LNCaP clone FGC (cell line): ENCODE measurements around the gene PLCB1.

Experiments used
- DNase-seq: peaks from one replicate; pipeline ENCODE4 v3.0.0-alpha.2; 2011; ENCODE audit warnings: low read depth
- H3K4me3 ChIP-seq: 2 replicates; pipeline ENCODE4 v1.5.1; 2011; ENCODE audit warnings: mild to moderate bottlenecking, low read depth, low read length, control low read depth
- TF ChIP-seq, protein P1 (sequence below): IDR thresholded peaks from 2 replicates; pipeline ENCODE4 v1.5.1; 2012; ENCODE audit warnings: mild to moderate bottlenecking; ENCODE audit not compliant: control insufficient read depth, insufficient read depth; ENCODE audit errors: extremely low read depth

PLCB1 gene

DNA sequence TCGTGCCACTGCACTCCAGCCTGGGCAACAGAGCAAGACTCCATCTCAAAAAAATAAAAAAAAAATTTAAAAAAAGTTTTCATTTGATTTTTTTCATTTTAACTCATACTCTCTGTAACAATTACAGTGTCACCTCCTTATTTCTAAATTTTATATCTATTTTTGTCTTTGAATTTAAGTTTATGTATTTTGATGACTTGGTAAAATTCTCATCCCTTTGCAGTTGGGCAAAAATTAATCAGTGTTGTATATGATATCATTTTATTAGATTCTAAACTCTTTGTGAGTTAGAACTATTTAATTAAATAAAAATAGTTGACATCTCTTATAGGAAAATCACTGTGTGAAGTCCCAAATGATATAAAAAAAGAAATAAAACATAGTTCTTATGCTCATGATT lies 270.7 kb downstream of the PLCB1 start:
- TF ChIP-seq, protein P1, sequence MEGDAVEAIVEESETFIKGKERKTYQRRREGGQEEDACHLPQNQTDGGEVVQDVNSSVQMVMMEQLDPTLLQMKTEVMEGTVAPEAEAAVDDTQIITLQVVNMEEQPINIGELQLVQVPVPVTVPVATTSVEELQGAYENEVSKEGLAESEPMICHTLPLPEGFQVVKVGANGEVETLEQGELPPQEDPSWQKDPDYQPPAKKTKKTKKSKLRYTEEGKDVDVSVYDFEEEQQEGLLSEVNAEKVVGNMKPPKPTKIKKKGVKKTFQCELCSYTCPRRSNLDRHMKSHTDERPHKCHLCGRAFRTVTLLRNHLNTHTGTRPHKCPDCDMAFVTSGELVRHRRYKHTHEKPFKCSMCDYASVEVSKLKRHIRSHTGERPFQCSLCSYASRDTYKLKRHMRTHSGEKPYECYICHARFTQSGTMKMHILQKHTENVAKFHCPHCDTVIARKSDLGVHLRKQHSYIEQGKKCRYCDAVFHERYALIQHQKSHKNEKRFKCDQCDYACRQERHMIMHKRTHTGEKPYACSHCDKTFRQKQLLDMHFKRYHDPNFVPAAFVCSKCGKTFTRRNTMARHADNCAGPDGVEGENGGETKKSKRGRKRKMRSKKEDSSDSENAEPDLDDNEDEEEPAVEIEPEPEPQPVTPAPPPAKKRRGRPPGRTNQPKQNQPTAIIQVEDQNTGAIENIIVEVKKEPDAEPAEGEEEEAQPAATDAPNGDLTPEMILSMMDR: no peak

DNA sequence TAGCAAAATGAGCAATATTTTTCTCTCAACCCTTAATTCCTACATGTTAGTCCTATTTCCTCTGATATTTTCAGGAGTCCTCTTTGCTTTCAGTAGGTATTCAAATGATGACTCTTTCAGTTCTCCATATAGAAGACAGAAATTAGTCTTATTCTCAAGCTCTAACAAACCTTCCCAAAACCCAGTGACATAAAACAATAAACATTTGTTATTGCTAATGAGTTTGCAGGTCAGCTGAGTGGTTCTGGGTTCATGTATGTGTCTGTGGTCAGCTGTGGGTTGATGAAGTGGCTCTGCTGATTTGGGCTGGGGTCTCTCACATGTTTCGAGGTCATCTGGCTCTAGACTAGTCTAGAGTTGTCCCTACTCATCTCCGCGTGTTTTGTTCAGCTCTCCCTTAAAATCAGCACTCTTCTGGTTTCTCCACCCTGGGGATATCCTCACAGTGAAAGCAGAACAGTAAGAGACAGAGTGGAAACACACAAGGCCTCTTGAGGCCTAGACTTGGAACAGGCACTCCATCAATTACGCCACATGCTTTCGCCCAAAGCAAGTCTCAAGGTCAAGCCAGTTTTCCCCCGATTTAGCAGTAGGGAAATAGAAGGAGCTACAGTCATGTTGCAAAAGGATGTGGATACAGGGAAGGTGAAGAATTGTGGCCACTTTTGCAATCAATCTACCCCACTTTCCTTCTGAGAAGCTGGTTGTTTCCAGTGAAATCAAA lies 273.0 kb downstream of the PLCB1 start:
- TF ChIP-seq, protein P1: no peak
- DNase-seq: no peak

More for the DNA sequence above, 270.7 kb downstream of the PLCB1 start:
- no peak for DNase-seq
- H3K4me3 ChIP-seq: no peak overlapping the region

DNA sequence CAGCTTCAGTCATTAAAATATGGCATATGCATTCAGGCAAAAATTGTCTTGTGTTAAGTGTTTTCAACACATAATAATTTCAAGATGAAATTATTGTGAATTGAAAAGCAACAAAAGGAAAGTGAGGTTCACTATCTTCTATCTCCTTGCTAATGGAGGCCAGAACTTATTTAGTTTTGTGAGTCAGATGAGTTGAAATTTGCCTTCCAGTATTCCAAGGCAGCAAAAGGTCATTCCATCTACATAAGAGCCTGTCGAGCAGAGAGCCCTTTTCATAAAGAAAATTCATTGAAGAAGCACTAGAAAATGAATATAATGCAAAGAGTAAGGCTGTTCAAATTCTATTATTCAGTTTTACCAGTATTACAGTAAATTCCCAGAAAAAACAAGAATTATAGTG lies 274.3 kb downstream of the PLCB1 start:
- TF ChIP-seq, protein P1: no peak
- no peak for DNase-seq
- H3K4me3 ChIP-seq: no peak overlapping the region

More for the DNA sequence above, 273.0 kb downstream of the PLCB1 start:
- H3K4me3 ChIP-seq: no peak overlapping the region

DNA sequence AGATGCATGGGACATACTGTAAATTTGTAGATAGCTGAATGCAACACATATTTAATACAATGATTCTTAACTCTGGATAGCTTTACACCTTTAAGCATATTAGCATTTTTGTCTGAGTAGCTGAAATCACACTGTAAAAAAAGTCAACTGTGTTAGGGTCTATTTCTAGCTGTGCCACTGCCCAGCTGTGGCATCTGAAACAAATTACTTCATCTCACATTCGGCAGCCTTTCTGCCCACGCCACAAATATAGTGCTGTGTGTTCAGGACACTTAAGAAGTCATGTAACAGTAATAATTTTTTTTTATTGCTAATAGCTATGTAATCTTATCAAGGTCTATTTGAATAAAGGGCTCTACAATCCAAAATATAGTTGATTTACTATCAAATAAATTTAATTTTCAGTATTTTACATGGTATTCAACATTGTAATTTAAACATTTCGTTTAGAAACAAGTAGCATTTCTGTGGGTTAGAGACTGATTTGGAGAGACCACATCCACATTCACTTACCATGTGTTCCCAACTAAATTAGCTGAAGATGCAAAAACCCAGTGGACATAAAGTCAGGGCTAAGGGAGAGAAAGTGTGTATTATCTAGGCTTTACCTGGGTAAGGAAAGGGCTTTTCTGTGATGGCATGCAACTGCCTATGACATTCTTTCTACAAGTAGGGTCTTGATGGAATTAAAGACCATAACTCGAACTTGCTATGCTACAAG lies 276.7 kb downstream of the PLCB1 start:
- TF ChIP-seq, protein P1: no peak
- no peak overlapping the region for H3K4me3 ChIP-seq
- DNase-seq: no peak

DNA sequence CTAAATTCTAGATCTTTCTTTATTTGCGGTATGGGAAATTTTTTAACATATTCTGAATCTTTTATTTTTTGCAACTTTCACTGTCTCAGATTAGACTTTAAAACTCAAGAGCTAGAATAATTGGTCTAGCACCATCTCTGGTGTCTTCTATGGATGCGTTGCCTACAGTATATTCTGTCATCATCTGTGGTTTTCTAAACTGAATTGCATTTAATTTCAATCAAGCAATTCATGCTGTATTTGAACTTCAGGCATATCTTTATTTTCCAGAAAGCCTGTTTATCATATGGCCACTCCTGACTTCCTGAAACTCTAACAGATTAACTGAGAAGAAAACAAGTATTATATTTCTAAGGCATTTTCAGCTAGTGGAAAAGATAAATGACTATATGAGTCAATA lies 281.6 kb downstream of the PLCB1 start:
- no peak for DNase-seq
- H3K4me3 ChIP-seq: no peak overlapping the region
- TF ChIP-seq, protein P1: no peak

DNA sequence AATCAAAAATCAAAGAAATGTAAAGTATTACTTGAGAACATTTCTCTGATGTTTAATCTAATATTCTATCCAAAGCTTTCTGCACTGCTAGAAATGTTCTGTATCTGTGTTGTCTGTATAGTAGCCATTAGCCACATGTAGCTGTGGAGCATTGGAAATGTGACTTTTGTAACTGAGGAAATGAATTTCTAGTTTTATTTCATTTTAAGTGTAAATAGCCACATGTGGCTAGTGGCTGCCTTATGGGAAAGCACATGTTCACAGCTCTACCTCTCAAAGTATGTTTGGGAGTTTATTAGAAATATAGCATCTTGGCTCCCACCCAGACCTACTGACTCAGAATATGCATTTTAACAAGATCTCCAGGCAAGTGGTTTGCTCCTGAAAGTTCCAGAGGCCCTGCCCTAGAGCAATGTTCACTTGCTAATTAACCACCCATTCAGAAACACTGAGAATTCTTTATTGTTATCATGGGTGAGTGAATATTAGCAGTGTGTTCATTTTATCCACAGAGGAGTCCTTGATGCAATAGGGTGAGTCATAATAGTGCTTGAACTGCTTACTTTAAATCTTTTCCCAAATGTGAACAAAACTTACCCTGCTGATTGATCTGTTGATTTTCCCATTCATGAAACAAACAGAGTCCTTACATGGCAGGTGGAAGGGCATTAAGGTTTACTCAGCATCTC lies 282.7 kb downstream of the PLCB1 start:
- TF ChIP-seq, protein P1: no peak
- no peak for DNase-seq

More for the DNA sequence above, 282.7 kb downstream of the PLCB1 start:
- H3K4me3 ChIP-seq: no peak overlapping the region
